Neural cell (in vitro differentiated cells): ENCODE results near the gene NRIP3. TPM values are rescaled to one million over a fixed set of nuclear protein-coding genes. Genes with fewer than 3 reads are reported as not detected.

Experiments
- H2AFZ ChIP-seq: fragments of 200-600, 300-800 bp; sonication (generic), shearing (Covaris generic); 2 replicates; pipeline ENCODE4 v1.6.0; 2014; ENCODE audit warnings: low read depth, mild to moderate bottlenecking, antibody characterized with exemption, low read length, moderate library complexity
- H3F3A ChIP-seq: fragments of 200-600 bp; shearing (Covaris generic); 2 replicates; pipeline ENCODE4 v1.6.1; 2016; ENCODE audit warnings: mild to moderate bottlenecking, moderate library complexity, mixed read lengths, antibody characterized with exemption, low read length; ENCODE audit not compliant: insufficient read depth, poor library complexity, severe bottlenecking
- H3K27ac ChIP-seq: fragments of 200-600, 300-800 bp; sonication (generic), shearing (Covaris generic); 2 replicates; pipeline ENCODE4 v1.5.1; 2014; ENCODE audit warnings: mild to moderate bottlenecking, low read length, moderate library complexity
- H3K27me3 ChIP-seq: fragments of 300-800, 200-600 bp; sonication (generic), shearing (Covaris generic); 2 replicates; pipeline ENCODE4 v1.6.0; 2014; ENCODE audit warnings: mild to moderate bottlenecking, low read depth, low read length, moderate library complexity; ENCODE audit not compliant: insufficient read depth
- H3K36me3 ChIP-seq: fragments of 300-800, 200-600 bp; sonication (generic), shearing (Covaris generic); 2 replicates; pipeline ENCODE4 v1.5.1; 2014; ENCODE audit warnings: mild to moderate bottlenecking, antibody characterized with exemption, low read length, moderate library complexity; ENCODE audit not compliant: insufficient read depth
- H3K4me2 ChIP-seq: fragments of 300-800, 200-600 bp; sonication (generic), shearing (Covaris generic); 2 replicates; pipeline ENCODE4 v1.6.0; 2014; ENCODE audit warnings: mild to moderate bottlenecking, low read length
- H3K4me3 ChIP-seq: fragments of 300-800, 200-600 bp; sonication (generic), shearing (Covaris generic); 2 replicates; pipeline ENCODE4 v1.5.1; 2014; ENCODE audit warnings: mild to moderate bottlenecking, low read length, moderate library complexity
- H3K79me2 ChIP-seq: fragments of 200-600 bp; shearing (Covaris generic); replicated peaks from 2 replicates; pipeline ENCODE4 v1.6.0; 2014; ENCODE audit warnings: mild to moderate bottlenecking, low read length, moderate library complexity; ENCODE audit not compliant: insufficient read depth
- H3K9ac ChIP-seq: fragments of 300-800, 200-600 bp; sonication (generic), shearing (Covaris generic); 2 replicates; pipeline ENCODE4 v1.6.1; 2016; ENCODE audit warnings: mild to moderate bottlenecking, low read length, mixed read lengths
- H3K9me2 ChIP-seq: fragments of 200-600 bp; shearing (Covaris generic); 2 replicates; pipeline ENCODE4 v1.6.1; 2016; ENCODE audit warnings: mild to moderate bottlenecking, low read length, mixed read lengths; ENCODE audit not compliant: insufficient read depth
- H3K9me3 ChIP-seq: fragments of 200-600, 300-800 bp; sonication (generic), shearing (Covaris generic); 2 replicates; pipeline ENCODE4 v1.6.1; 2016; ENCODE audit warnings: mild to moderate bottlenecking, mixed run types, low read length, moderate library complexity, mixed read lengths
- H4K20me1 ChIP-seq: fragments of 200-600 bp; shearing (Covaris generic); 2 replicates; pipeline ENCODE4 v1.6.1; 2016; ENCODE audit warnings: mild to moderate bottlenecking, mixed run types; ENCODE audit not compliant: insufficient read depth
- CTCF ChIP-seq: fragments of 450-650 bp; IDR thresholded peaks from 2 replicates; pipeline ENCODE4 v1.5.1; 2014; ENCODE audit warnings: antibody characterized with exemption, mild to moderate bottlenecking, moderate library complexity; ENCODE audit not compliant: poor library complexity, severe bottlenecking
- EP300 ChIP-seq: fragments of 450-650 bp; conservative IDR thresholded peaks from 2 replicates; pipeline ENCODE4 v1.6.1; 2014; ENCODE audit warnings: antibody characterized with exemption, mild to moderate bottlenecking, moderate library complexity; ENCODE audit not compliant: poor library complexity, severe bottlenecking
- EZH2 ChIP-seq: fragments of 200-600, 300-800 bp; shearing (Covaris generic), sonication (generic); IDR thresholded peaks from 2 replicates; pipeline ENCODE4 v1.6.1; 2014; ENCODE audit warnings: antibody characterized with exemption, low read length, borderline replicate concordance, mild to moderate bottlenecking; ENCODE audit not compliant: insufficient read depth, poor library complexity, severe bottlenecking
- MXI1 ChIP-seq: fragments of 450-650 bp; conservative IDR thresholded peaks from 2 replicates; pipeline ENCODE4 v1.6.1; 2014; ENCODE audit warnings: antibody characterized with exemption, mild to moderate bottlenecking; ENCODE audit not compliant: poor library complexity, severe bottlenecking
- POLR2AphosphoS5 ChIP-seq: IDR thresholded peaks from 2 replicates; pipeline ENCODE4 v1.6.1; 2012
- RAD21 ChIP-seq: fragments of 450-650 bp; conservative IDR thresholded peaks from 2 replicates; pipeline ENCODE4 v1.6.1; 2014; ENCODE audit warnings: antibody characterized with exemption, mild to moderate bottlenecking, moderate library complexity
- REST ChIP-seq: IDR thresholded peaks from 2 replicates; pipeline ENCODE4 v1.6.1; 2012; ENCODE audit warnings: borderline replicate concordance
- SMC3 ChIP-seq: fragments of 450-650 bp; conservative IDR thresholded peaks from 2 replicates; pipeline ENCODE4 v1.6.1; 2014; ENCODE audit warnings: antibody characterized with exemption, mild to moderate bottlenecking, moderate library complexity; ENCODE audit not compliant: poor library complexity
- TAF1 ChIP-seq: IDR thresholded peaks from 2 replicates; pipeline ENCODE4 v1.6.1; 2012; ENCODE audit warnings: low read depth
- polyA plus RNA-seq: library from polyadenylated mRNA; depleted of rRNA; stranded (reverse); fragments of >200 nt; gene quantifications from 2 replicates; pipeline ENCODE4 v1.2.3, GENCODE V29; 2014

NRIP3 gene
- polyA plus RNA-seq, 1 donor from 2014 or later = 8.8 TPM

- H3K9me3 ChIP-seq = no peaks in the 10 kb centered on the region
- no peaks in the 10 kb centered on the region for H3K36me3 ChIP-seq
- H3K9ac ChIP-seq = no peak overlapping the region
- peaks cover 9% of the 10 kb centered on the region for H3K79me2 ChIP-seq
- H3K27me3 ChIP-seq = no peaks in the 10 kb centered on the region
- H4K20me1 ChIP-seq = no peaks in the 10 kb centered on the region
- no peaks in the 10 kb centered on the region for H3K9me2 ChIP-seq
- no peaks in the 10 kb centered on the region for H3F3A ChIP-seq
- no peak for TF ChIP-seq EP300
- TF ChIP-seq TAF1 = no peak
- H2AFZ ChIP-seq = no peak overlapping the region
- H3K27ac ChIP-seq = no peak overlapping the region
- no peak overlapping the region for H3K4me2 ChIP-seq
- H3K4me3 ChIP-seq = no peak overlapping the region
Observed at GRCh38 chr11:8967184-8967583, 36.6 kb downstream of the NRIP3 start.

DNA sequence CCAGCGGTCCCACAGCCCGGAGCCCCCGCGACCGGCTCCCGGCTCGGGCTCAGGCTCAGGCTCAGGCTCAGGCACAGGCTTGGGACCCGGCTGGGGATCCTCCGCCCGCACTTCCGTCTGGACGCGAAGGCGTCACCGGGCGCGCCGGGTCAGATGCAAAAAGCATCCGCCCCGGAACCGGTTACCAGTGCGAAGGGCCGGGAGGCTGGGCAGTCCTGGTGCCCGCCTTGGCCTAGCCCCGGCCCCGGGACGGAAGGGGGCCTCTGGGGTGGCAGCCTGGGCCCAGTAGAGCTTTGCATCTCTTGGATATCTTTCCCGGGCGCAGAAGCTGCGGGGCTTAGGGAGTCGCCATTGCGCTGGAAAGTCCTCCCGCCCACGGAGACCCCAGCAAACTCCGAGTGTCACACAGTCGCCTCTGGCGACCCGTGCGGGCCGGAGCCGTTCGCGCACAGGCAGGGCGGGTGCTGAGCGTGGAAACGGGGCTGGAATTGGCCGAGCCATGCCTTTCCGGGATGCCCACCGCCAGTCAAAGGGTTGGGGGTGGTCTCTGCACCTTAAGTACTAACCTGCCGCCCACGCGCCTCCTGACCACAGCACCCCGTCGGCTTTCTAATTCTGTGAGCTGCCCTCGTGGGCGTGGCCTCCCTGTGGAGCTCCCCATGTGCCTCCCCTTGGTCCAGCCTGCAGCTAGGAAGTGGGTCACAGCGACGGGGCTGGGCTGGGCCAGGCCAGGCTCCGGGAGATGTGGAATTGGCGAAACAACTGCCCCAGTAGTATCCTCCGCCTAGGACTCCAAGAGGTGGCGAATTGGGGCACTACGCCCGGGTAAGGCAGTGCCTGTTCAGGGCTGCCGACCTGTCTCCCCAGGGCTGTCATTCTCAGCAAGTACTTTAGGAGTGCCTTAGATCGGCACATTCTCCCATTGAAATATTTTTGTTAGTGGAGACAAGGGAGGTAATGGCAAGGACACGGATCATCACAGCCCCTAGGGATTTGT is 39.2 kb downstream of the NRIP3 start, which contains the start of gene TMEM9B:
Gene TMEM9B, minus strand, starts transcription at position 119 of the 997 bp plus-strand sequence. CDS start 129 bp downstream, outside the sequence.
- H3K9ac ChIP-seq = peak within 1 kb of the TSS; percentile 92
- no peaks in the 10 kb centered on the region for H3K27me3 ChIP-seq
- peak within 1 kb of the TSS; percentile 98 for H2AFZ ChIP-seq
- no peaks in the 10 kb centered on the region for H3K9me3 ChIP-seq
- TF ChIP-seq EP300 = peak; percentile 53
- TF ChIP-seq RAD21 = no peak
- no peak for TF ChIP-seq SMC3
- no peak for TF ChIP-seq EZH2
- peak; percentile 15 for TF ChIP-seq CTCF
- peak; percentile 81 for TF ChIP-seq MXI1
- TF ChIP-seq POLR2AphosphoS5 = peak; percentile 76
- TF ChIP-seq TAF1 = peak; percentile 51
- no peaks in the 10 kb centered on the region for H3K9me2 ChIP-seq
- H3K36me3 ChIP-seq = no peaks in the 10 kb centered on the region
- peak within 1 kb of the TSS; percentile 89 for H3K4me3 ChIP-seq
- H3K27ac ChIP-seq = peak within 1 kb of the TSS; percentile 88
- H3K4me2 ChIP-seq = peak within 1 kb of the TSS; percentile 96
- H3F3A ChIP-seq = no peaks in the 10 kb centered on the region
- peaks cover 14% of the 10 kb centered on the region for H3K79me2 ChIP-seq
- no peaks in the 10 kb centered on the region for H4K20me1 ChIP-seq

GRCh38 chr11:8963569-8964323 is 40.1 kb downstream of the NRIP3 start:
- H3K4me2 ChIP-seq = peak overlapping the region; percentile 61

More at GRCh38 chr11:8963569-8964323, 40.1 kb downstream of the NRIP3 start:
- H3K4me3 ChIP-seq = peak overlapping the region; percentile 89
- H3K27me3 ChIP-seq = no peaks in the 10 kb centered on the region
- TF ChIP-seq EP300 = no peak
- no peak for TF ChIP-seq MXI1
- TF ChIP-seq EZH2 = no peak
- TF ChIP-seq TAF1 = no peak
- TF ChIP-seq RAD21 = no peak
- TF ChIP-seq REST = peak; percentile 54
- TF ChIP-seq CTCF = no peak
- peak; percentile 47 for TF ChIP-seq SMC3
- no peak for TF ChIP-seq POLR2AphosphoS5
- H3K9me3 ChIP-seq = no peaks in the 10 kb centered on the region
- H2AFZ ChIP-seq = peak overlapping the region; percentile 98
- peak overlapping the region; percentile 88 for H3K27ac ChIP-seq
- no peaks in the 10 kb centered on the region for H3F3A ChIP-seq
- no peaks in the 10 kb centered on the region for H4K20me1 ChIP-seq
- no peaks in the 10 kb centered on the region for H3K36me3 ChIP-seq
- H3K9ac ChIP-seq = peak overlapping the region; percentile 92
- no peaks in the 10 kb centered on the region for H3K9me2 ChIP-seq
- H3K79me2 ChIP-seq = peaks cover 14% of the 10 kb centered on the region
